Measurements from ENCODE around the gene SOS1.
"Not testable (repeated sequence)": the region's sequence is repeated elsewhere in the genome, so short reads cannot be mapped to it uniquely, and the experiment has no call there.

The SOS1 gene

GRCh38 chr2:39120771-39121522 lies at the start of gene SOS1:
Gene SOS1, minus strand, starts transcription at chr2:39121051. Its CDS starts 629 bp downstream, at chr2:39120422.
- in situ Hi-C loops (cut with MboI; ENCODE audit: low sequenced_read_pairs): no loop called here

- in situ Hi-C loops (cut with MboI; ENCODE audit: low sequenced_read_pairs): no loop called here
Measured at GRCh38 chr2:39164089-39164488, 43.2 kb upstream of the SOS1 start.

- in situ Hi-C loops (cut with MboI; ENCODE audit: low sequenced_read_pairs): no loop called here
Measured at GRCh38 chr2:39160982-39161381, 40.1 kb upstream of the SOS1 start.

- in situ Hi-C loops (cut with MboI; ENCODE audit: low sequenced_read_pairs): no loop called here
Measured at GRCh38 chr2:39159283-39159682, 38.4 kb upstream of the SOS1 start.

GRCh38 chr2:39158351-39158750 lies 37.5 kb upstream of the SOS1 start:
- in situ Hi-C loops (cut with MboI; ENCODE audit: low sequenced_read_pairs): no loop called here

GRCh38 chr2:39156846-39157245 lies 36.0 kb upstream of the SOS1 start:
- in situ Hi-C loops (cut with MboI; ENCODE audit: low sequenced_read_pairs): no loop called here

- in situ Hi-C loops (cut with MboI; ENCODE audit: low sequenced_read_pairs): no loop called here
Measured at GRCh38 chr2:39156107-39156506, 35.3 kb upstream of the SOS1 start.

- in situ Hi-C loops (cut with MboI; ENCODE audit: low sequenced_read_pairs): not testable (repeated sequence)
Measured at GRCh38 chr2:39155573-39155972, 34.7 kb upstream of the SOS1 start.

GRCh38 chr2:39154944-39155343 lies 34.1 kb upstream of the SOS1 start:
- in situ Hi-C loops (cut with MboI; ENCODE audit: low sequenced_read_pairs): no loop called here

- in situ Hi-C loops (cut with MboI; ENCODE audit: low sequenced_read_pairs): no loop called here
Measured at GRCh38 chr2:39153312-39153711, 32.5 kb upstream of the SOS1 start.

- in situ Hi-C loops (cut with MboI; ENCODE audit: low sequenced_read_pairs): no loop called here
Measured at GRCh38 chr2:39152504-39152903, 31.7 kb upstream of the SOS1 start.

- in situ Hi-C loops (cut with MboI; ENCODE audit: low sequenced_read_pairs): no loop called here
Measured at GRCh38 chr2:39150890-39151497, 30.1 kb upstream of the SOS1 start.

GRCh38 chr2:39150102-39150562 lies 29.3 kb upstream of the SOS1 start:
- in situ Hi-C loops (cut with MboI; ENCODE audit: low sequenced_read_pairs): no loop called here

- in situ Hi-C loops (cut with MboI; ENCODE audit: low sequenced_read_pairs): no loop called here
Measured at GRCh38 chr2:39146630-39147029, 25.8 kb upstream of the SOS1 start.

- in situ Hi-C loops (cut with MboI; ENCODE audit: low sequenced_read_pairs): no loop called here
Measured at GRCh38 chr2:39145906-39146421, 25.1 kb upstream of the SOS1 start.

- in situ Hi-C loops (cut with MboI; ENCODE audit: low sequenced_read_pairs): no loop called here
Measured at GRCh38 chr2:39144416-39144815, 23.6 kb upstream of the SOS1 start.

- in situ Hi-C loops (cut with MboI; ENCODE audit: low sequenced_read_pairs): no loop called here
Measured at GRCh38 chr2:39142904-39143605, 22.2 kb upstream of the SOS1 start.

- in situ Hi-C loops (cut with MboI; ENCODE audit: low sequenced_read_pairs): no loop called here
Measured at GRCh38 chr2:39141334-39142271, 20.8 kb upstream of the SOS1 start.

- in situ Hi-C loops (cut with MboI; ENCODE audit: low sequenced_read_pairs): not testable (repeated sequence)
Measured at GRCh38 chr2:39140948-39141333, 20.1 kb upstream of the SOS1 start.

GRCh38 chr2:39140322-39140847 lies 19.5 kb upstream of the SOS1 start:
- in situ Hi-C loops (cut with MboI; ENCODE audit: low sequenced_read_pairs): no loop called here

All from HL-60/S4 (cell line).